Tibial nerve (tissue), 3 donors: Measurements from ENCODE around the gene C8G.

Experiments
- POLR2A ChIP-seq, 2 donors: fragments of 450-650 bp; IDR thresholded peaks; one replicate each; pipeline ENCODE4 v1.6.1; 2017; ENCODE audit warnings: antibody characterized with exemption in 2 of 2, mild to moderate bottlenecking in 2 of 2, moderate library complexity in 2 of 2
- TF ChIP-seq, protein P1 (sequence below), 5 experiments: fragments of 200-600 bp in 3 of 5; fragments of 450-650 bp in 2 of 5; sonication (generic) in 3 of 5; IDR thresholded peaks; one replicate each; pipeline ENCODE4 v1.5.1; 2016 to 2019; ENCODE audit warnings: antibody characterized with exemption in 5 of 5, mild to moderate bottlenecking in 3 of 5, moderate library complexity in 2 of 5

DNA sequence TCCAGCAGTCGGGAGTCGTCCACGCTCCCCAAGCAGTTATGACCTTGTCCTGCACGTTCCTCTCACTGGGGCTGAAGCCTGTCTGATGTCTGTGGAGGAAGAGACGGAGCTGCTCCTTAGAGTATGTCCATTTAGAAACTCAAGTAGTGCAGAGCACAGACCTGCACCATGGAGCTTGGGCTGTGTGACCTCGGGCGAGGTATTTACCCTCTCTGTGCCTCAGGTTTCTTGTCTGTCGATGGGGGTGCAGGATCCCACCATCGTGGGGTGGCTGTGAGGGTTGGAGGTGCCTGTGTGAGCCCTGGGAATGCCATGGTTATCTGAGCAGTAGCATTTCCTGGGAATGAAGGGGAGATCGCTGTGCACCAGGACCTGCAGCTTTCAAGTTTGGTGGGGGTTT is 44.5 kb upstream of the C8G start:
- TF ChIP-seq, protein P1, sequence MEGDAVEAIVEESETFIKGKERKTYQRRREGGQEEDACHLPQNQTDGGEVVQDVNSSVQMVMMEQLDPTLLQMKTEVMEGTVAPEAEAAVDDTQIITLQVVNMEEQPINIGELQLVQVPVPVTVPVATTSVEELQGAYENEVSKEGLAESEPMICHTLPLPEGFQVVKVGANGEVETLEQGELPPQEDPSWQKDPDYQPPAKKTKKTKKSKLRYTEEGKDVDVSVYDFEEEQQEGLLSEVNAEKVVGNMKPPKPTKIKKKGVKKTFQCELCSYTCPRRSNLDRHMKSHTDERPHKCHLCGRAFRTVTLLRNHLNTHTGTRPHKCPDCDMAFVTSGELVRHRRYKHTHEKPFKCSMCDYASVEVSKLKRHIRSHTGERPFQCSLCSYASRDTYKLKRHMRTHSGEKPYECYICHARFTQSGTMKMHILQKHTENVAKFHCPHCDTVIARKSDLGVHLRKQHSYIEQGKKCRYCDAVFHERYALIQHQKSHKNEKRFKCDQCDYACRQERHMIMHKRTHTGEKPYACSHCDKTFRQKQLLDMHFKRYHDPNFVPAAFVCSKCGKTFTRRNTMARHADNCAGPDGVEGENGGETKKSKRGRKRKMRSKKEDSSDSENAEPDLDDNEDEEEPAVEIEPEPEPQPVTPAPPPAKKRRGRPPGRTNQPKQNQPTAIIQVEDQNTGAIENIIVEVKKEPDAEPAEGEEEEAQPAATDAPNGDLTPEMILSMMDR (IDR thresholded peaks at IDR 0.05) = no peak
- TF ChIP-seq POLR2A (IDR thresholded peaks at IDR 0.05) = no peak
